Glomerular endothelial cell (primary cell): Measurements from ENCODE around the gene TBC1D10B. TPM values are rescaled to one million over a fixed set of nuclear protein-coding genes. Genes with fewer than 3 reads are reported as not detected.
"Not testable (repeated sequence)": the region's sequence is repeated elsewhere in the genome, so short reads cannot be mapped to it uniquely, and the experiment has no call there.

Source experiments
- DNase-seq: peaks from one replicate; pipeline ENCODE4 v3.0.0-alpha.2; 2011; ENCODE audit warnings: low read depth, low spot score; ENCODE audit errors: extremely low read depth
- total RNA-seq: library from RNA; depleted of rRNA; stranded (reverse); fragments of >200 nt; gene quantifications from 2 replicates; pipeline ENCODE4 v1.2.3, GENCODE V29; 2015

TBC1D10B gene
- total RNA-seq, 1 donor from 2014 or later, result 61.4 TPM

DNA sequence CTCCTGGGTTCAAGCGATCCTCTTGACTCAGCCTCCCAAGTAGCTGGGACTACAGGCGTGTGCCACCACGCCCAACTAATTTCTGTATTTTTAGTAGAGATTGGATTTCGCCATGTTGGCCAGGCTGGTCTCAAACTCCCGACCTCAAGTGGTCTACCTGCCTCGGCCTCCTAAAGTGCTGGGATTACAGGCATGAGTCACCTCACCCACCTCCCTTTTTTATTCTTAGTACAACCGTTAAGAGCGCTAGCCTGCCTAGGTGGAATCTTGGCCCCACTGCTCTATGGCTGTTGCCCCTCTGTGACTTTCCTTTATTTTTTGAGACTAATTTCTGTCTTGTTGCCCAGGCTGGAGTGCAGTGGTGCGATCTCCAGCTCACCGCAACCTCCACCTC lies 32.3 kb downstream of the TBC1D10B start:
- not testable (repeated sequence) for DNase-seq

DNA sequence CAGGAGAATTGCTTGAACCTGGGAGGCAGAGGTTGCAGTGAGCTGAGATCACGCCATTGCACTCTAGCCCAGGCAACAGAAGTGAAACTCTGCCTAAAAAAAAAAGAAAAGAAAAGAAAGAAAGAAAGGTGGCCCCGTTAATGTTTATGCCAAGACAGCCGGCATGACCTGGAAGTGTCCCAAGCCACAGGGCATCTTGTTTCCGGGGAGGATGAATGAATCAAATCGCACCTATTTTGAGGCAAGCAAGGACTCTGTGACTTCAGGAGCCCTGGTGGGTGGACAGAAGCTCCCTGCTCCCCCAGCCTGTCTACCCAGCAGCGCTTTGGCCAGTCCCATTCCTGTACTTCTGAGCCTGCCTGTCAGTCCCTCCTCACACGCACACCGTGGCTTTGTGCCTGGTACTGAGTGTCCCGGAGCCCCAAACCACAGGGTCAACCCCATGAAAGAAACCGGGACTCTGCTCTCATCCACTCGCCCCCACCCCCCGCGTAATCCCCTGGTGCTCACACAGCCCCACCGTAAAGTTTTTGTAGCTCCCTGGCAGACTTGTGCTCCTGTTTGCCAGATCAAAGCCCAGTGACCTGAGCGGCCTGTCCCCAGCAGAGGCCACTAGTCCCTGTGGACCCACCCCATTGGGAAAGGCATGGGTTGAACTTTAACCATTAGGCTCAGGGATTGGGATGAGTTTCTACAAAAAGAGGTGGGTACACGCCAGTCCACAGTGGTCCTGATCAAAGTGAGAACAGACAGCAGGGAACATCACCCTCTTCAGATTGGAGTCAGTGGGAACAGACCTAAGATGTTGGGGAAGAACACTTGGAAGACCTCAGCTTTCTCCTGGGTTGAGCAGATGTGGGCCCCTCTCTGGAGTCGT lies 34.5 kb downstream of the TBC1D10B start:
- DNase-seq, result no peak

GRCh38 chr16:30335028-30335597 lies 35.2 kb downstream of the TBC1D10B start:
- not testable (repeated sequence) for DNase-seq

- not testable (repeated sequence) for DNase-seq
These were observed 35.8 kb downstream of the TBC1D10B start for GRCh38 chr16:30334473-30334989.

- not testable (repeated sequence) for DNase-seq
These were observed 46.1 kb downstream of the TBC1D10B start for GRCh38 chr16:30324220-30324619.

GRCh38 chr16:30318647-30319046 lies 51.6 kb downstream of the TBC1D10B start:
- not testable (repeated sequence) for DNase-seq

DNA sequence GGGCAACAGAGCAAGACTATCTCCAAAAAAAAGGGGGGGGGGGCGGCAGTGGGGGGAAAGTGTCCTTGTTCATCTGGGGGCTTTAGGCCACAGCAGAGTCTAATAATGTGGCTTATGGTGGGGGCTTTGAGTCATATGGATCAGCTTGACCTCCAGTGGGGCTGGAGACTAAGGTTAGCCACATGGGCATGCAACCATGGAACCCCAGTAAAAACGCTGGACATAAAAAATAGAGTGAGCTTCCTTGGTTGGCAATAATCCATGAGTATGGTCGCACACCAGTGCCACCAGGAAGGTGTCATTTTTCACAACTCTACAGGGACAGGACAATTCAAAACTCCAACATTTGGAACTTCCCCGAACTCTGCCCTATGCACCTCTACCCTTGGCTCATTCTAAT lies 59.4 kb downstream of the TBC1D10B start:
- DNase-seq, result not testable (repeated sequence)

DNA sequence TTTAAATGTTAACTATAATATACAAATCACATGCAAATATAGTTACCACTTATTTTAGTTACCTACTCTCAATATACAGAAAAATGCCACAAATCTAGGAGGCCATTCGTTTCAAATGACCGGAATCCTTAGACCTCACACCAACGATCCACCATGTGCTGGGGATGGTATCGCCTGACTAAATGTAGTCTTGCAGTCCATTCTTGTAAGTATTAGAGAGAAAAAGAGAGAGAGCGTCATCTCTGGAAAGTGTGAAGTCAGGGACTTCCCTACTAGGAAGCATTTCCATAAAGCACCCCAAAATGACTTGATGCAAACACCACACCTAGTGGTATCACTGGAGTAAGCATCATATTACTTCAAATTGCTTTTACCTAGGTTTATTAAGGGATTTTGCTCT lies 61.0 kb downstream of the TBC1D10B start:
- DNase-seq, result not testable (repeated sequence)

Other genes with a start within 250 kb of the TBC1D10B start
- 84.0 and 84.8 TPM in 2 replicates for gene MAPK3, start 247.3 kb downstream of the TBC1D10B start, total RNA-seq
- gene CORO1A, start 186.9 kb downstream of the TBC1D10B start, total RNA-seq, result 1.5 and 3.0 TPM in 2 replicates
- gene BOLA2B, start 176.8 kb downstream of the TBC1D10B start, total RNA-seq, result 223 and 376 TPM in 2 replicates
- gene SLX1A, start 176.6 kb downstream of the TBC1D10B start, total RNA-seq, result 62.4 and 113 TPM in 2 replicates
- 10.2 and 19.4 TPM in 2 replicates for gene SULT1A3, start 171.2 kb downstream of the TBC1D10B start, total RNA-seq
- 0.47 and 1.5 TPM in 2 replicates for gene NPIPB13, start 122.0 kb downstream of the TBC1D10B start, total RNA-seq
- 55.6 and 56.3 TPM in 2 replicates for gene CD2BP2, start 15.2 kb downstream of the TBC1D10B start, total RNA-seq
- not detected in 2 replicates for gene MYL11, start 4.3 kb upstream of the TBC1D10B start, total RNA-seq
- 0.47 TPM in 1 of 2 replicates, not detected in the other for gene SEPTIN1, start 12.1 kb upstream of the TBC1D10B start, total RNA-seq
- 14.0 and 14.4 TPM in 2 replicates for gene ZNF48, start 24.9 kb upstream of the TBC1D10B start, total RNA-seq
- gene ZNF771, start 37.1 kb upstream of the TBC1D10B start, total RNA-seq, result 19.0 and 19.8 TPM in 2 replicates
- 35.9 and 43.8 TPM in 2 replicates for gene DCTPP1, start 59.5 kb upstream of the TBC1D10B start, total RNA-seq
- 35.3 and 38.1 TPM in 2 replicates for gene SEPHS2, start 75.4 kb upstream of the TBC1D10B start, total RNA-seq
- not detected in 2 replicates for gene ITGAL, start 102.2 kb upstream of the TBC1D10B start, total RNA-seq
- 31.9 and 36.2 TPM in 2 replicates for gene ZNF768, start 156.1 kb upstream of the TBC1D10B start, total RNA-seq
- gene ZNF747, start 164.4 kb upstream of the TBC1D10B start, total RNA-seq, result 6.0 and 6.1 TPM in 2 replicates
- 9.9 and 12.5 TPM in 2 replicates for gene ZNF764, start 187.9 kb upstream of the TBC1D10B start, total RNA-seq
- gene ZNF688, start 201.2 kb upstream of the TBC1D10B start, total RNA-seq, result 11.1 and 12.4 TPM in 2 replicates
- 5.8 and 11.2 TPM in 2 replicates for gene ZNF785, start 215.2 kb upstream of the TBC1D10B start, total RNA-seq
- gene ZNF689, start 239.9 kb upstream of the TBC1D10B start, total RNA-seq, result 9.0 and 11.4 TPM in 2 replicates